Measurements from ENCODE around the gene CXCL1.

DNA sequence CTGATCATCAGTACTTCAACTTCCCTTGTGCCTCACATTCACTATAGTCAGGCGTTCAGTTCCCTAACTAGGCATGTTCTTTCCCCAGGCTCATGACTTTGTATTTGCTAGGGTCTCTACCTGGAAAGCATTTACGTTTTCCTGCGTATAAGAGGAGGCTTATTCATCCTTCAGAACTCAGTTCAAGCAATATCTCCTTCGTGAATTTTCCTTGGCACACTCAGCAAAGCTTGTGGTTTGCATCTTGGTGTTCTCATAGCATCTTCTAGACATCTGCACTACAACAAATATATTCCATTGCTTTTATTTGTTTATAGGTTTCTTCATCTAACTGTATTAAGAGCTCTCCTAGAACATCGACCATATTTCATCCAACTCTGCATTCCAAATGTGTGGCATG is 30.1 kb upstream of the CXCL1 start:
- no peak for TF ChIP-seq POLR2A (IDR thresholded peaks at IDR 0.05; ENCODE audit: low read depth, low read length)
- no peak for TF ChIP-seq PAX5 (IDR thresholded peaks at IDR 0.05; ENCODE audit: insufficient read depth, low read length, severe bottlenecking)
- no peak for TF ChIP-seq TAF1 (IDR thresholded peaks at IDR 0.05; ENCODE audit: low read depth, low read length)
- TF ChIP-seq POLR2AphosphoS5 (IDR thresholded peaks at IDR 0.05; ENCODE audit: low read depth, low read length): no peak
- TF ChIP-seq SPI1 (IDR thresholded peaks at IDR 0.05; ENCODE audit: low read depth, low read length): no peak
- no peak for TF ChIP-seq POU2F2 (IDR thresholded peaks at IDR 0.05; ENCODE audit: low read depth, low read length)

Data from GM12891 (cell line).